Liver (tissue), 9 donors: ENCODE data around the gene HDLBP. TPM values are rescaled to one million over a fixed set of nuclear protein-coding genes. Genes with fewer than 3 reads are reported as not detected.

Experiments
- DNase-seq: peaks from one replicate; pipeline ENCODE4 v3.0.0-alpha.2; 2017; ENCODE audit warnings: low spot score
- H3K27ac ChIP-seq, 2 donors: one replicate each; pipeline ENCODE4 v1.7.0; 2013; ENCODE audit warnings: inconsistent platforms in 2 of 2, low read length in 2 of 2, control low read depth in 1 of 2, low read depth in 1 of 2, mild to moderate bottlenecking in 1 of 2
- H3K27me3 ChIP-seq, 4 donors: one replicate each; pipeline versions ENCODE4 v1.6.1 to v1.7.0; 2013; ENCODE audit warnings: low read length in 3 of 4, inconsistent platforms in 1 of 4, mild to moderate bottlenecking in 1 of 4, moderate library complexity in 1 of 4; ENCODE audit not compliant: control insufficient read depth in 4 of 4, insufficient read depth in 4 of 4
- H3K36me3 ChIP-seq, 4 donors: one replicate each; pipeline versions ENCODE4 v1.6.1 to v1.7.0; 2013; ENCODE audit warnings: low read length in 3 of 4, mild to moderate bottlenecking in 3 of 4, low read depth in 1 of 4, moderate library complexity in 1 of 4; ENCODE audit not compliant: control insufficient read depth in 4 of 4, insufficient read depth in 3 of 4
- H3K4me1 ChIP-seq, 4 donors: one replicate each; pipeline versions ENCODE4 v1.6.1 to v1.7.0; 2013; ENCODE audit warnings: low read length in 3 of 4, mild to moderate bottlenecking in 3 of 4, moderate library complexity in 1 of 4; ENCODE audit not compliant: control insufficient read depth in 4 of 4, insufficient read depth in 4 of 4
- H3K4me3 ChIP-seq, 3 donors: one replicate each; pipeline versions ENCODE4 v1.6.1 to v1.7.0; 2013; ENCODE audit warnings: low read length in 3 of 3, control low read depth in 1 of 3, low read depth in 1 of 3, mild to moderate bottlenecking in 1 of 3
- H3K9ac ChIP-seq, 2 donors: one replicate each; pipeline ENCODE4 v1.7.0; 2013; ENCODE audit warnings: low read length in 2 of 2, mild to moderate bottlenecking in 2 of 2, moderate library complexity in 2 of 2, control low read depth in 1 of 2, low read depth in 1 of 2
- H3K9me3 ChIP-seq, 4 donors: one replicate each; pipeline versions ENCODE4 v1.6.1 to v1.7.0; 2013; ENCODE audit warnings: low read length in 3 of 4; ENCODE audit not compliant: control insufficient read depth in 4 of 4
- CTCF ChIP-seq: fragments of 150-350 bp; IDR thresholded peaks from 2 replicates; pipeline ENCODE4 v1.5.1; 2017; ENCODE audit warnings: improper control_type of control experiment, low read depth, low read length; ENCODE audit not compliant: missing input control
- EGR1 ChIP-seq, 2 donors: IDR thresholded peaks; 2 replicates each; pipeline ENCODE4 v1.6.1; 2016 to 2018; ENCODE audit warnings: antibody characterized with exemption in 2 of 2, low read depth in 2 of 2
- FOXA1 ChIP-seq: IDR thresholded peaks from 2 replicates; pipeline ENCODE4 v1.6.1; 2016; ENCODE audit warnings: antibody characterized with exemption
- FOXA2 ChIP-seq: IDR thresholded peaks from 2 replicates; pipeline ENCODE4 v1.6.1; 2016; ENCODE audit warnings: antibody characterized with exemption
- HNF4G ChIP-seq: IDR thresholded peaks from 2 replicates; pipeline ENCODE4 v1.6.1; 2016; ENCODE audit warnings: antibody characterized with exemption
- JUND ChIP-seq, 2 donors: IDR thresholded peaks; 2 replicates each; pipeline ENCODE4 v1.6.1; 2016; ENCODE audit warnings: antibody characterized with exemption in 2 of 2
- MAX ChIP-seq: IDR thresholded peaks from 2 replicates; pipeline ENCODE4 v1.6.1; 2016; ENCODE audit warnings: antibody characterized with exemption
- NR2F2 ChIP-seq: IDR thresholded peaks from 2 replicates; pipeline ENCODE4 v1.6.1; 2016; ENCODE audit warnings: antibody characterized with exemption
- RAD21 ChIP-seq, 2 donors: IDR thresholded peaks; 2 replicates each; pipeline ENCODE4 v1.6.1; 2016; ENCODE audit warnings: antibody characterized with exemption in 2 of 2, mild to moderate bottlenecking in 2 of 2
- RXRA ChIP-seq, 2 donors: IDR thresholded peaks; 2 replicates each; pipeline ENCODE4 v1.6.1; 2017 to 2018; ENCODE audit warnings: antibody characterized with exemption in 2 of 2, mild to moderate bottlenecking in 1 of 2
- SP1 ChIP-seq: IDR thresholded peaks from 2 replicates; pipeline ENCODE4 v1.6.1; 2018; ENCODE audit warnings: antibody characterized with exemption, mild to moderate bottlenecking
- TAF1 ChIP-seq: conservative IDR thresholded peaks from 2 replicates; pipeline ENCODE4 v1.6.1; 2016; ENCODE audit warnings: antibody characterized with exemption, mild to moderate bottlenecking
- WGBS: extraction: QIAGEN DNeasy Blood & Tissue Kit; methylation state at CpG from one replicate; pipeline ENCODE4 v1.1.7; 2013; 5-methylcytosine and 5-hydroxymethylcytosine counted together
- polyA plus RNA-seq, 2 donors: library from polyadenylated mRNA; stranded (reverse) in 1 of 2; unstranded in 1 of 2; fragments of 200-250 nt in 1 of 2; fragments of >200 nt in 1 of 2; fragmentation: Nextera tagmentation in 1 of 2; extraction: Ambion mirVana in 1 of 2; gene quantifications; one replicate each; pipeline versions ENCODE4 v1.2.1 to v1.2.3, GENCODE V29; 2013 to 2015
- total RNA-seq, 2 donors: library from RNA; depleted of rRNA; stranded (reverse); fragments of >200 nt; gene quantifications; one replicate each; pipeline ENCODE4 v1.2.3, GENCODE V29; 2014
- TF ChIP-seq, protein P1 (sequence below): IDR thresholded peaks from 2 replicates; pipeline ENCODE4 v1.6.1; 2016; ENCODE audit warnings: antibody characterized with exemption
- TF ChIP-seq, protein P2 (sequence below): IDR thresholded peaks from 2 replicates; pipeline ENCODE4 v1.6.1; 2016; ENCODE audit warnings: antibody characterized with exemption
- donor health status: healthy.
- donor health status: healthy.
- donor health status: healthy.
- donor health status: healthy.
- donor health status: healthy.

HDLBP gene
- total and polyA plus RNA-seq, 4 donors: 219 to 580 (median 258) TPM

DNA sequence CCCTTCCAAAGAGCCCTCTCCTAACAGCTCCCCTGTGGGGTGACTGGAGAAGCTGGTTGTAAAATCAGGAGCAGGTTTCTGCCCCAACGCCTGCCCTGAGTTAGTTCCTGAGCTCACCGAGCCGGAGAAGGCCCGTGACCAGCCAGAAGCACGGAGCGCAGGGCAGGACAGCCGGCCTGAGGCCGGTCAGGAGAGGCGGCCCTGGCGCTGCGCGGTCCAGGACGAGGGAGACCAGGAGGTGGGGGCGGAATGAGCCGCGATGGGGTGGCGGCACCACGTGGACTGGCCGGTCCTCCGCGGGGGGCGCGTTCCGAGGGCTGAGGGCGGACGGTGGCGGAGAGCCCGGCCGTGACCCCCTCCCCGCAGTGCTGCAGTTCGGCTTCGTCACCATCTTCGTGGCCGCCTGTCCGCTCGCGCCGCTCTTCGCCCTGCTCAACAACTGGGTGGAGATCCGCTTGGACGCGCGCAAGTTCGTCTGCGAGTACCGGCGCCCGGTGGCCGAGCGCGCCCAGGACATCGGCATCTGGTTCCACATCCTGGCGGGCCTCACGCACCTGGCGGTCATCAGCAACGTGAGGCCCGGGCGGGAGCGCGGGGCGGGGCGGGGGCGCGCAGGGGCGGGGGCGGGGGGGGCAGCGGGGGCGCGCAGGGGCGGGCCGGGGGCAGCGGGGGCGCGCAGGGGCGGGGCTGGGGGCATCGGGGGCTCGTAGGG lies 98.0 kb downstream of the HDLBP start:
- H3K4me3 ChIP-seq: peak overlapping the region in 2 of 3 donors; percentile 28 to 52
- WGBS: 1% methylated on average over 65 of the region's 77 CpGs
- no peaks in the 10 kb centered on the region for H3K36me3 ChIP-seq
- H3K4me1 ChIP-seq: peaks cover 0 to 13% (median 6%) of the 10 kb centered on the region in 4 donors
- TF ChIP-seq CTCF (no peak), RAD21 (IDR thresholded peaks at IDR 0.05) (no peak), SP1 (no peak)
- no peaks in the 10 kb centered on the region for H3K9me3 ChIP-seq
- peak overlapping the region in 1 of 2 donors; percentile 47 for H3K9ac ChIP-seq
- peak overlapping the region; percentile 83 to 85 for H3K27ac ChIP-seq
- DNase-seq: peak; percentile 56
- no peaks in the 10 kb centered on the region for H3K27me3 ChIP-seq

DNA sequence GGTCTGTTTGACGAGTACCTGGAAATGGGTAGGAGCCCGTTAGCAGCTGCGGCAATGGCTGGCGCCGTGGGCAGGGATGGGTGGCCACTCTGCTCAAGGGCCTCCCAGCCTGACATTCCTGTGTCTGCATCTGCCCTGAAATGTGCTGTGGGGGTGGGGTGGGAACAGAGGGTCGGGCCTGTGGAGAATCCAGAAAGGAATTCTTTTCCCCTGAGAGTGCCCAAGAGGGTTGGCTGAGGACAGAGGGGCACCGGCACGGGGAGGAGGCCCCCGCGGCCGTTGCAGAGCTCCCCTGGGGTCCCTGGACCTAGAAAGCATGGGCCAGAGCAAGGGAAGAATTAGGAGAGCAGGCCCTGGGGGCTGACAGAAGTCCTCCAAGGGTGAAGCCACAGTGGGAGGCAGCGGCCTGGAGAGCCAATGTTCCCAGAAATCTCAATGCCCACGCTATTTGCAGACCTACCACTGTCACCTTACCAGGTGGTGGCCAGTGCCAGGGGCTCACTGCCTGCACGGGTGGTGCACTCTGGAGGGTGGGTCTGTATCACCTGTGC lies 99.2 kb downstream of the HDLBP start:
- H3K4me3 ChIP-seq: no peak overlapping the region
- no peaks in the 10 kb centered on the region for H3K36me3 ChIP-seq
- H3K4me1 ChIP-seq: peaks cover 0 to 13% (median 6%) of the 10 kb centered on the region in 4 donors
- H3K9ac ChIP-seq: no peak overlapping the region
- 79% methylated on average over 14 of the region's 14 CpGs for WGBS
- H3K27ac ChIP-seq: no peak overlapping the region
- no peak for DNase-seq
- TF ChIP-seq, protein P1, sequence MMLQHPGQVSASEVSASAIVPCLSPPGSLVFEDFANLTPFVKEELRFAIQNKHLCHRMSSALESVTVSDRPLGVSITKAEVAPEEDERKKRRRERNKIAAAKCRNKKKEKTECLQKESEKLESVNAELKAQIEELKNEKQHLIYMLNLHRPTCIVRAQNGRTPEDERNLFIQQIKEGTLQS: no peak
- TF ChIP-seq CTCF (no peak), RXRA (IDR thresholded peaks at IDR 0.05) (no peak), FOXA2 (no peak), FOXA1 (no peak), MAX (no peak), NR2F2 (no peak), TAF1 (no peak), JUND (IDR thresholded peaks at IDR 0.05) (no peak), HNF4G (no peak), EGR1 (IDR thresholded peaks at IDR 0.05; ENCODE audit: low read depth in 2 of 2) (no peak), SP1 (no peak)
- TF ChIP-seq, protein P2, sequence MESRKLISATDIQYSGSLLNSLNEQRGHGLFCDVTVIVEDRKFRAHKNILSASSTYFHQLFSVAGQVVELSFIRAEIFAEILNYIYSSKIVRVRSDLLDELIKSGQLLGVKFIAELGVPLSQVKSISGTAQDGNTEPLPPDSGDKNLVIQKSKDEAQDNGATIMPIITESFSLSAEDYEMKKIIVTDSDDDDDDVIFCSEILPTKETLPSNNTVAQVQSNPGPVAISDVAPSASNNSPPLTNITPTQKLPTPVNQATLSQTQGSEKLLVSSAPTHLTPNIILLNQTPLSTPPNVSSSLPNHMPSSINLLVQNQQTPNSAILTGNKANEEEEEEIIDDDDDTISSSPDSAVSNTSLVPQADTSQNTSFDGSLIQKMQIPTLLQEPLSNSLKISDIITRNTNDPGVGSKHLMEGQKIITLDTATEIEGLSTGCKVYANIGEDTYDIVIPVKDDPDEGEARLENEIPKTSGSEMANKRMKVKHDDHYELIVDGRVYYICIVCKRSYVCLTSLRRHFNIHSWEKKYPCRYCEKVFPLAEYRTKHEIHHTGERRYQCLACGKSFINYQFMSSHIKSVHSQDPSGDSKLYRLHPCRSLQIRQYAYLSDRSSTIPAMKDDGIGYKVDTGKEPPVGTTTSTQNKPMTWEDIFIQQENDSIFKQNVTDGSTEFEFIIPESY: no peak
- no peaks in the 10 kb centered on the region for H3K9me3 ChIP-seq
- no peaks in the 10 kb centered on the region for H3K27me3 ChIP-seq
